K562 (cell line): Measurements from ENCODE around the gene SSR2. TPM values are rescaled to one million over a fixed set of nuclear protein-coding genes. Genes with fewer than 3 reads are reported as not detected.

Experiments
- BRD4 ChIP-seq: fragments of 200-600 bp; sonication (generic); IDR thresholded peaks from 2 replicates; pipeline ENCODE4 v1.6.1; 2017; ENCODE audit warnings: inconsistent platforms
- HMGN3 ChIP-seq: IDR thresholded peaks from 2 replicates; pipeline ENCODE4 v1.6.1; 2011; ENCODE audit warnings: borderline replicate concordance, low read depth, mild to moderate bottlenecking, mixed read lengths, low read length; ENCODE audit not compliant: insufficient read length; ENCODE audit errors: extremely low read depth
- KDM5B ChIP-seq: fragments of 200-600 bp; sonication (generic); IDR thresholded peaks from 2 replicates; pipeline ENCODE4 v1.6.1; 2012; ENCODE audit warnings: low read depth, mild to moderate bottlenecking, moderate library complexity, low read length, control low read depth, inconsistent platforms; ENCODE audit not compliant: insufficient replicate concordance
- LCOR ChIP-seq: sonication (generic); formaldehyde crosslinking; IDR thresholded peaks from 2 replicates; pipeline ENCODE4 v1.8.0; 2022; ENCODE audit warnings: mild to moderate bottlenecking, missing genetic modification reagents
- NFATC3 ChIP-seq: fragments of 450-650 bp; IDR thresholded peaks from 2 replicates; pipeline ENCODE4 v1.6.1; 2017; ENCODE audit warnings: mild to moderate bottlenecking
- RBFOX2 ChIP-seq: fragments of 200-400 bp; formaldehyde crosslinking; IDR thresholded peaks from 2 replicates; pipeline ENCODE4 v1.6.1; 2017; ENCODE audit warnings: low read depth, mild to moderate bottlenecking, low read length, moderate library complexity
- SIN3A ChIP-seq, 2 experiments: fragments of 150-350 bp in 1 of 2; IDR thresholded peaks; 2 replicates each; pipeline ENCODE4 v1.6.1; 2011 to 2016; ENCODE audit warnings: borderline replicate concordance in 2 of 2, low read depth in 2 of 2, low read length in 2 of 2, mild to moderate bottlenecking in 2 of 2, moderate library complexity in 2 of 2; ENCODE audit not compliant: control insufficient read depth in 1 of 2
- SLC30A9 ChIP-seq: fragments of 250-450 bp; sonication (Bioruptor Pico); IDR thresholded peaks from 2 replicates; pipeline ENCODE4 v1.8.0; 2022; ENCODE audit warnings: mild to moderate bottlenecking, moderate library complexity
- SMARCA4 ChIP-seq: fragments of 450-650 bp; IDR thresholded peaks from 2 replicates; pipeline ENCODE4 v1.6.1; 2016
- ZBTB40 ChIP-seq, 2 experiments: fragments of 450-650 bp in 1 of 2; sonication (generic) in 1 of 2; formaldehyde crosslinking in 1 of 2; IDR thresholded peaks; 2 replicates each; pipeline versions ENCODE4 v1.7.1 to v1.9.0; 2016 to 2022; ENCODE audit warnings: inconsistent platforms in 1 of 2, mild to moderate bottlenecking in 1 of 2, missing genetic modification reagents in 1 of 2
- ZNF41 ChIP-seq: fragments of 250-450 bp; sonication (Bioruptor Pico); conservative IDR thresholded peaks from 2 replicates; pipeline ENCODE4 v1.4.0; 2020; ENCODE audit warnings: mild to moderate bottlenecking
- ZNF592 ChIP-seq: fragments of 450-650 bp; IDR thresholded peaks from 2 replicates; pipeline ENCODE4 v1.6.1; 2017; ENCODE audit warnings: antibody characterized with exemption, mild to moderate bottlenecking
- ZNF77 ChIP-seq: fragments of 250-450 bp; sonication (Bioruptor Pico); IDR thresholded peaks from 2 replicates; pipeline ENCODE4 v1.5.0; 2020
- polyA plus RNA-seq, 8 experiments: library from polyadenylated mRNA; depleted of rRNA in 4 of 8; stranded (reverse) in 5 of 8; unstranded in 3 of 8; fragments of >200 nt; fragmentation: Nextera tagmentation in 2 of 8; fragmentation: Illumina TruSeq in 1 of 8; extraction: Ambion mirVana in 2 of 8; extraction: Trizol in 1 of 8; gene quantifications; 2 replicates each; pipeline versions ENCODE4 v1.2.1 to v1.2.3, GENCODE V29; 2011 to 2014; ENCODE audit warnings: inconsistent platforms in 1 of 8, missing spikeins in 1 of 8
- total RNA-seq, 7 experiments: library from RNA; depleted of rRNA in 6 of 7; stranded (reverse); fragments of >200 nt in 6 of 7; fragmentation: Illumina TruSeq in 2 of 7; extraction: Trizol in 2 of 7; gene quantifications; 2 replicates each; pipeline versions ENCODE4 v1.2.1 to v1.2.3, GENCODE V29; 2011 to 2021; ENCODE audit warnings: low replicate concordance in 1 of 7

Gene SSR2
- total and polyA plus RNA-seq, 9 of the 15 experiments (the other 6 are each of a cell fraction or from before 2014, with no cell fraction given) = 161 to 411 (median 240) TPM

- TF ChIP-seq RBFOX2 (no peak), BRD4 (peak; percentile 86), SLC30A9 (CRISPR knock-in tag) (no peak), SIN3A (IDR thresholded peaks at IDR 0.05; ENCODE audit: borderline replicate concordance in 2 of 2, control insufficient read depth in 1 of 2, low read depth in 2 of 2, low read length in 2 of 2) (peak in 1 of 2 experiments; percentile 17; a peak in 1 of 4 replicates), ZNF592 (no peak), ZBTB40 (IDR thresholded peaks at IDR 0.05) (no peak), ZBTB40 (CRISPR knock-in tag; IDR thresholded peaks at IDR 0.05) (no peak), LCOR (no peak), ZNF41 (no peak), HMGN3 (peak; percentile 61), SMARCA4 (peak; percentile 32), NFATC3 (no peak), ZNF77 (CRISPR knock-in tag) (no peak), KDM5B (peak; percentile 47)
Observed at GRCh38 chr1:156053768-156054499, 33.2 kb upstream of the SSR2 start, which contains the start of gene UBQLN4 (continued).
